A673 (cell line): ENCODE data around the gene DUS1L.

Experiments
- EZH2 ChIP-seq: fragments of 200-600 bp; sonication (generic); IDR thresholded peaks from 2 replicates; pipeline ENCODE4 v1.6.1; 2017; ENCODE audit warnings: borderline replicate concordance, low read depth, mild to moderate bottlenecking, mixed read lengths, antibody characterized with exemption, low read length; ENCODE audit not compliant: poor library complexity, severe bottlenecking
- TF ChIP-seq, protein P1 (sequence below): fragments of 300-800, 200-600 bp; sonication (generic); conservative IDR thresholded peaks from 2 replicates; pipeline ENCODE4 v1.5.1; 2017; ENCODE audit warnings: low read depth, mild to moderate bottlenecking, antibody characterized with exemption, low read length, moderate library complexity, mixed read lengths

DNA sequence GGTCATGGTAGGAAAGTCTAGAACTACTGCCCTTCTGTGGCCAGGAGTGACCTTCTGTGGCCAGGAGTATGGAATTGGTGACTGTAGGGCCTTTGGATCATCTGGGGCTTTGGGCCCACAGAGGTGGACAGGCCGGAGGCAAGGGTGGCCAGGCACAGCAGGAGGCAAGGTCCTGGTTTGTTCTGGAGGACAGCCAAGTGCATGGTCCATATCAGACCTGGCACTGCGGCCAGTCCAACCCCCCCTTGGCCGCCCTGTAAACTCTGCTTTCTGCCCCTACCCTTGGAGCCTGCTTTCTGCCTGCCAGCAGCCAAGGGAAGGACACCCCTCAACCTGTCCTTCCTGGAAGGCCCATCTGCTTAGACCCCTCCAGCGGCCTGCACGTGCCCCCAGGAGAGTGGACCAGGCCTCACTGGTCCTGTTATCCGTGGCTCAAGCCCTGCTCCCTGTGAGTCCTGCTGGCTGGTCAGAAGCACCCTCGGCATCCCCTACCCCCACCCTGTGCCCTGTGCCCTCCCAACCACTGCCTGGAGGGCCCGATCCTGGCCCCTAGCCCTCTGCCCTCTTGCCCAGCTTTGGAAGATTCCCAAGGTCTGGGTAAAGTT lies 25.8 kb downstream of the DUS1L start:
- TF ChIP-seq EZH2: no peak
- TF ChIP-seq, protein P1, sequence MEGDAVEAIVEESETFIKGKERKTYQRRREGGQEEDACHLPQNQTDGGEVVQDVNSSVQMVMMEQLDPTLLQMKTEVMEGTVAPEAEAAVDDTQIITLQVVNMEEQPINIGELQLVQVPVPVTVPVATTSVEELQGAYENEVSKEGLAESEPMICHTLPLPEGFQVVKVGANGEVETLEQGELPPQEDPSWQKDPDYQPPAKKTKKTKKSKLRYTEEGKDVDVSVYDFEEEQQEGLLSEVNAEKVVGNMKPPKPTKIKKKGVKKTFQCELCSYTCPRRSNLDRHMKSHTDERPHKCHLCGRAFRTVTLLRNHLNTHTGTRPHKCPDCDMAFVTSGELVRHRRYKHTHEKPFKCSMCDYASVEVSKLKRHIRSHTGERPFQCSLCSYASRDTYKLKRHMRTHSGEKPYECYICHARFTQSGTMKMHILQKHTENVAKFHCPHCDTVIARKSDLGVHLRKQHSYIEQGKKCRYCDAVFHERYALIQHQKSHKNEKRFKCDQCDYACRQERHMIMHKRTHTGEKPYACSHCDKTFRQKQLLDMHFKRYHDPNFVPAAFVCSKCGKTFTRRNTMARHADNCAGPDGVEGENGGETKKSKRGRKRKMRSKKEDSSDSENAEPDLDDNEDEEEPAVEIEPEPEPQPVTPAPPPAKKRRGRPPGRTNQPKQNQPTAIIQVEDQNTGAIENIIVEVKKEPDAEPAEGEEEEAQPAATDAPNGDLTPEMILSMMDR: no peak
